Measurements from ENCODE around the gene LRPPRC. TPM values are rescaled to one million over a fixed set of nuclear protein-coding genes. Genes with fewer than 3 reads are reported as not detected.

LRPPRC gene
- total RNA-seq, 2 donors from 2014 or later: 117 to 135 TPM

GRCh38 chr2:43897492-43897891 lies 98.3 kb downstream of the LRPPRC start:
- Histone ChIP-seq H3K27me3 (ENCODE audit: control insufficient read depth, insufficient read depth, low read length, poor library complexity, severe bottlenecking) (no peaks in the 10 kb centered on the region), H3K9ac (ENCODE audit: extremely low read depth, low read length, poor library complexity, severe bottlenecking) (no peak overlapping the region), H3K36me3 (ENCODE audit: control insufficient read depth, insufficient read depth, low read length) (peaks cover 91% of the 10 kb centered on the region), H3K4me1 (ENCODE audit: control insufficient read depth, insufficient read depth, low read length) (no peaks in the 10 kb centered on the region), H3K27ac (ENCODE audit: low read depth, low read length) (no peak overlapping the region), H3K9me3 (ENCODE audit: control insufficient read depth, low read length) (no peaks in the 10 kb centered on the region), H3K4me3 (ENCODE audit: low read length) (no peak overlapping the region)
- DNase-seq: no peak
- H3K27ac Mint-ChIP-seq: no peak overlapping the region
- peaks cover 16% of the 10 kb centered on the region for H3K4me1 Mint-ChIP-seq
- TF ChIP-seq, protein P1, sequence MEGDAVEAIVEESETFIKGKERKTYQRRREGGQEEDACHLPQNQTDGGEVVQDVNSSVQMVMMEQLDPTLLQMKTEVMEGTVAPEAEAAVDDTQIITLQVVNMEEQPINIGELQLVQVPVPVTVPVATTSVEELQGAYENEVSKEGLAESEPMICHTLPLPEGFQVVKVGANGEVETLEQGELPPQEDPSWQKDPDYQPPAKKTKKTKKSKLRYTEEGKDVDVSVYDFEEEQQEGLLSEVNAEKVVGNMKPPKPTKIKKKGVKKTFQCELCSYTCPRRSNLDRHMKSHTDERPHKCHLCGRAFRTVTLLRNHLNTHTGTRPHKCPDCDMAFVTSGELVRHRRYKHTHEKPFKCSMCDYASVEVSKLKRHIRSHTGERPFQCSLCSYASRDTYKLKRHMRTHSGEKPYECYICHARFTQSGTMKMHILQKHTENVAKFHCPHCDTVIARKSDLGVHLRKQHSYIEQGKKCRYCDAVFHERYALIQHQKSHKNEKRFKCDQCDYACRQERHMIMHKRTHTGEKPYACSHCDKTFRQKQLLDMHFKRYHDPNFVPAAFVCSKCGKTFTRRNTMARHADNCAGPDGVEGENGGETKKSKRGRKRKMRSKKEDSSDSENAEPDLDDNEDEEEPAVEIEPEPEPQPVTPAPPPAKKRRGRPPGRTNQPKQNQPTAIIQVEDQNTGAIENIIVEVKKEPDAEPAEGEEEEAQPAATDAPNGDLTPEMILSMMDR (conservative IDR thresholded peaks at IDR 0.05): no peak
- peaks cover 67% of the 10 kb centered on the region for H3K36me3 Mint-ChIP-seq (ENCODE audit: low read depth)
- H3K27me3 Mint-ChIP-seq (ENCODE audit: insufficient read depth): no peaks in the 10 kb centered on the region
- 95 to 100% methylated on average over 5 to 6 of the region's 6 CpGs for WGBS, 2 experiments (ENCODE audit: insufficient coverage in 1 of 2, insufficient read length in 1 of 2)
- H3K9me3 Mint-ChIP-seq: no peaks in the 10 kb centered on the region
- H3K4me3 Mint-ChIP-seq: no peak overlapping the region

GRCh38 chr2:43896906-43897305 lies 98.9 kb downstream of the LRPPRC start:
- peaks cover 68% of the 10 kb centered on the region for H3K36me3 Mint-ChIP-seq (ENCODE audit: low read depth)
- no peak overlapping the region for H3K9ac ChIP-seq (ENCODE audit: extremely low read depth, low read length, poor library complexity, severe bottlenecking)
- no peak overlapping the region for H3K4me3 Mint-ChIP-seq
- H3K27me3 Mint-ChIP-seq (ENCODE audit: insufficient read depth): no peaks in the 10 kb centered on the region
- H3K27me3 ChIP-seq (ENCODE audit: control insufficient read depth, insufficient read depth, low read length, poor library complexity, severe bottlenecking): no peaks in the 10 kb centered on the region
- WGBS, 2 experiments (ENCODE audit: insufficient coverage in 1 of 2, insufficient read length in 1 of 2): 100% methylated on average over 1 of the region's 1 CpG; no CpG with 5 or more reads in 1 of the 2 experiments
- TF ChIP-seq, protein P1 (conservative IDR thresholded peaks at IDR 0.05): no peak
- H3K4me1 ChIP-seq (ENCODE audit: control insufficient read depth, insufficient read depth, low read length): no peaks in the 10 kb centered on the region
- H3K36me3 ChIP-seq (ENCODE audit: control insufficient read depth, insufficient read depth, low read length): peaks cover 93% of the 10 kb centered on the region
- DNase-seq: no peak
- H3K9me3 ChIP-seq (ENCODE audit: control insufficient read depth, low read length): no peaks in the 10 kb centered on the region
- H3K9me3 Mint-ChIP-seq: no peaks in the 10 kb centered on the region
- no peak overlapping the region for H3K4me3 ChIP-seq (ENCODE audit: low read length)
- no peak overlapping the region for H3K27ac Mint-ChIP-seq
- H3K27ac ChIP-seq (ENCODE audit: low read depth, low read length): no peak overlapping the region
- H3K4me1 Mint-ChIP-seq: peaks cover 16% of the 10 kb centered on the region

DNA sequence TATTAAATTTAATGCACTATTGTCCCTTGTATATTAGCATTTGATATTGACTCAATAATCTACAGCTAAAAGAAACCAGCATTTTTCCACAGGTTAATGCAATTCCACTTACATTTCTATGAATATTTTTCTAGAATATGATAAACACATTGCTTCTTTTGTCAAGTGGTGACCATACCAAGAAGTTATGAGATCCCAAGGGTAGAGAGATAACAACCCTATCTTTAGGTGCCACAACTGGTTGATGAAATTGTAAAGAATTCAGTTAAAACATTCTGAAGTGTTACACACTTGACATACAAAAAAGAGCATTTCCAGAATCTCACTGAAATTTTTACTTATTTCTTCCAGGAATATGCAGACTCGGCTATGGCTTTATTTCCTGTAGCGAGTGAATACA lies 101.0 kb downstream of the LRPPRC start:
- Histone ChIP-seq H3K27ac (ENCODE audit: low read depth, low read length) (no peak overlapping the region), H3K27me3 (ENCODE audit: control insufficient read depth, insufficient read depth, low read length, poor library complexity, severe bottlenecking) (no peaks in the 10 kb centered on the region), H3K4me1 (ENCODE audit: control insufficient read depth, insufficient read depth, low read length) (no peaks in the 10 kb centered on the region), H3K9ac (ENCODE audit: extremely low read depth, low read length, poor library complexity, severe bottlenecking) (no peak overlapping the region), H3K4me3 (ENCODE audit: low read length) (no peak overlapping the region), H3K9me3 (ENCODE audit: control insufficient read depth, low read length) (no peaks in the 10 kb centered on the region), H3K36me3 (ENCODE audit: control insufficient read depth, insufficient read depth, low read length) (peaks cover 97% of the 10 kb centered on the region)
- no peak overlapping the region for H3K27ac Mint-ChIP-seq
- H3K27me3 Mint-ChIP-seq (ENCODE audit: insufficient read depth): no peaks in the 10 kb centered on the region
- no peaks in the 10 kb centered on the region for H3K9me3 Mint-ChIP-seq
- H3K4me3 Mint-ChIP-seq: no peak overlapping the region
- peaks cover 85% of the 10 kb centered on the region for H3K36me3 Mint-ChIP-seq (ENCODE audit: low read depth)
- DNase-seq: no peak
- 91 to 93% methylated on average over 2 of the region's 2 CpGs for WGBS, 2 experiments (ENCODE audit: insufficient coverage in 1 of 2, insufficient read length in 1 of 2)
- TF ChIP-seq, protein P1 (conservative IDR thresholded peaks at IDR 0.05): no peak
- H3K4me1 Mint-ChIP-seq: peaks cover 16% of the 10 kb centered on the region

Measured in endodermal cell (in vitro differentiated cells).